GM23338 (cell line): Measurements from ENCODE around the gene DPP10. TPM values are rescaled to one million over a fixed set of nuclear protein-coding genes. Genes with fewer than 3 reads are reported as not detected.

ENCODE experiments used
- ATAC-seq: fragments of 200-7000 bp; cut with Tn5 transposase; 3 replicates; pipeline ENCODE4 v1.9.1; 2020
- DNase-seq: peaks from one replicate; pipeline ENCODE4 v3.0.0-alpha.2; 2015; ENCODE audit warnings: low spot score
- H2AFZ ChIP-seq: fragments of 200-600 bp; sonication (generic); 2 replicates; pipeline ENCODE4 v1.8.0; 2016; ENCODE audit warnings: antibody characterized with exemption, mild to moderate bottlenecking, moderate library complexity
- H3F3A ChIP-seq: fragments of 200-600 bp; sonication (generic); replicated peaks from 2 replicates; pipeline ENCODE4 v1.8.0; 2017; ENCODE audit warnings: antibody characterized with exemption, mixed run types, low read depth
- H3K27ac ChIP-seq: fragments of 200-600 bp; sonication (generic); 2 replicates; pipeline ENCODE4 v1.6.1; 2016; ENCODE audit warnings: low read depth
- H3K27me3 ChIP-seq: fragments of 200-600 bp; sonication (generic); 2 replicates; pipeline ENCODE4 v1.8.0; 2016; ENCODE audit warnings: mild to moderate bottlenecking, mixed run types, moderate library complexity; ENCODE audit not compliant: insufficient read depth
- H3K36me3 ChIP-seq: fragments of 200-600 bp; sonication (generic); 2 replicates; pipeline ENCODE4 v1.8.0; 2016; ENCODE audit warnings: mild to moderate bottlenecking; ENCODE audit not compliant: insufficient read depth
- H3K4me1 ChIP-seq: fragments of 200-600 bp; sonication (generic); 2 replicates; pipeline ENCODE4 v1.8.0; 2016; ENCODE audit warnings: mild to moderate bottlenecking, moderate library complexity; ENCODE audit not compliant: insufficient read depth
- H3K4me2 ChIP-seq: fragments of 200-600 bp; sonication (generic); 2 replicates; pipeline ENCODE4 v1.7.1; 2017; ENCODE audit warnings: mixed run types
- H3K4me3 ChIP-seq: fragments of 200-600 bp; sonication (generic); 2 replicates; pipeline ENCODE4 v1.6.1; 2016; ENCODE audit warnings: mixed run types
- H3K79me2 ChIP-seq: fragments of 200-600 bp; sonication (generic); replicated peaks from 2 replicates; pipeline ENCODE4 v1.8.0; 2017; ENCODE audit warnings: mild to moderate bottlenecking; ENCODE audit not compliant: insufficient read depth
- H3K9me2 ChIP-seq: fragments of 200-600 bp; sonication (generic); 2 replicates; pipeline ENCODE4 v1.8.0; 2017; ENCODE audit not compliant: insufficient read depth
- H4K20me1 ChIP-seq: fragments of 200-600 bp; sonication (generic); replicated peaks from 2 replicates; pipeline ENCODE4 v1.8.0; 2017; ENCODE audit warnings: mild to moderate bottlenecking; ENCODE audit not compliant: insufficient read depth
- H3K27ac Mint-ChIP-seq: 2 replicates; pipeline ENCODE4 v1.8.0; 2020; ENCODE audit warnings: inconsistent platforms, mild to moderate bottlenecking, moderate library complexity, mixed read lengths
- H3K27me3 Mint-ChIP-seq: 3 replicates; pipeline ENCODE4 v1.8.0; 2022; ENCODE audit warnings: low read depth, mild to moderate bottlenecking, moderate library complexity, mixed read lengths, inconsistent platforms; ENCODE audit not compliant: insufficient read depth, poor library complexity
- H3K36me3 Mint-ChIP-seq: 3 replicates; pipeline ENCODE4 v1.8.0; 2021; ENCODE audit warnings: low read depth, mild to moderate bottlenecking, inconsistent platforms, moderate library complexity, mixed read lengths
- H3K4me1 Mint-ChIP-seq: 3 replicates; pipeline ENCODE4 v1.8.0; 2020; ENCODE audit warnings: mild to moderate bottlenecking, inconsistent platforms, mixed read lengths
- H3K4me3 Mint-ChIP-seq: 3 replicates; pipeline ENCODE4 v1.8.0; 2021; ENCODE audit warnings: moderate library complexity, mild to moderate bottlenecking, inconsistent platforms, mixed read lengths
- H3K9me3 Mint-ChIP-seq: 3 replicates; pipeline ENCODE4 v1.8.0; 2020; ENCODE audit warnings: moderate library complexity, mild to moderate bottlenecking, inconsistent platforms, mixed read lengths
- CREB1 ChIP-seq: fragments of 250-450 bp; sonication (Bioruptor Pico); IDR thresholded peaks from 2 replicates; pipeline ENCODE4 v1.5.0; 2020; ENCODE audit warnings: low read depth, mild to moderate bottlenecking, moderate library complexity
- EZH2 ChIP-seq: fragments of 200-600 bp; sonication (generic); IDR thresholded peaks from one replicate; pipeline ENCODE4 v1.8.0; 2017; ENCODE audit warnings: antibody characterized with exemption, mild to moderate bottlenecking, low read depth; ENCODE audit not compliant: unreplicated experiment
- JUNB ChIP-seq: IDR thresholded peaks from one replicate; pipeline ENCODE4 v1.6.1; 2016; ENCODE audit warnings: antibody characterized with exemption; ENCODE audit not compliant: unreplicated experiment
- NANOG ChIP-seq: IDR thresholded peaks from 2 replicates; pipeline ENCODE4 v1.6.1; 2016; ENCODE audit warnings: antibody characterized with exemption, borderline replicate concordance
- POLR2AphosphoS5 ChIP-seq: IDR thresholded peaks from 2 replicates; pipeline ENCODE4 v1.6.1; 2016; ENCODE audit warnings: antibody characterized with exemption, low read depth
- ZNF114 ChIP-seq: fragments of 250-450 bp; sonication (Bioruptor Pico); IDR thresholded peaks from 2 replicates; pipeline ENCODE4 v1.5.0; 2020; ENCODE audit warnings: mild to moderate bottlenecking, moderate library complexity
- ZNF331 ChIP-seq: fragments of 250-450 bp; sonication (Bioruptor Pico); IDR thresholded peaks from 2 replicates; pipeline ENCODE4 v1.5.0; 2020; ENCODE audit warnings: low read depth, mild to moderate bottlenecking, moderate library complexity
- ZNF462 ChIP-seq: fragments of 250-450 bp; sonication (Bioruptor Pico); IDR thresholded peaks from 2 replicates; pipeline ENCODE4 v1.5.0; 2020; ENCODE audit warnings: mild to moderate bottlenecking, moderate library complexity
- polyA plus RNA-seq: library from polyadenylated mRNA; unstranded; fragments of >200 nt; fragmentation: Nextera tagmentation; extraction: Ambion mirVana; gene quantifications from 2 replicates; pipeline ENCODE4 v1.2.1, GENCODE V29; 2016
- total RNA-seq: library from RNA; depleted of rRNA; stranded (reverse); fragments of >200 nt; shearing (Covaris generic); gene quantifications from 2 replicates; pipeline ENCODE4 v1.2.3, GENCODE V29; 2014
- TF ChIP-seq, protein P1 (sequence below): IDR thresholded peaks from 2 replicates; pipeline ENCODE4 v1.6.1; 2016; ENCODE audit warnings: antibody characterized with exemption

The DPP10 gene
- total and polyA plus RNA-seq, 2 experiments from 2014 or later: 3.6 to 14.8 TPM

DNA sequence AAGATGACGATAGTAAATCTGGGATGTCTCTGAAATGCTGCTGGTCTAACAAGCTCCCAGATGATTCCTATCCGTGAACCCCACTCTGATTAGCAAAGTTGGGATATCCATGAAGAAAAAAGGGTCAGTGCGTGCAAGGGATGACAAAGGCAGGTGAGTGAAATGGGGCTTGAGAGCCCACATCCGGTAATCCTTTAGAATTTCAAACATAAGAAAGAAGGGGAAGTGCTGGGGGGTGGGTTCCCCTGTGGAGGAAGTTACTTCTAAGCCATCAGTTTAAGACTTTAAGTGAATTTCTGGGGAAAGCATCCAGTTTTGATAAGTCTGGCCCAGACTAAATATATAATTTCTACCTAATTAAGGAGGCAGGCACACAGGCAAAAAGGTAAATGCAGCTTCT, 209.5 kb downstream of the DPP10 start:
- no peaks in the 10 kb centered on the region for H3K36me3 ChIP-seq
- 0 out of 2 replicates have a peak, but pooled peaks cover 11% of the 10 kb centered on the region for H3K9me2 ChIP-seq
- DNase-seq (peak; percentile 43), ATAC-seq (peak; percentile 50)
- H2AFZ ChIP-seq: no peak overlapping the region
- Mint-ChIP-seq H3K27me3 (no peaks in the 10 kb centered on the region), H3K9me3 (peaks cover 17% of the 10 kb centered on the region; the same call in 2 of the 3 replicates), H3K4me3 (no peak overlapping the region), H3K27ac (no peak overlapping the region), H3K36me3 (no peaks in the 10 kb centered on the region; the same call in 2 of the 3 replicates), H3K4me1 (peaks cover 20% of the 10 kb centered on the region)
- H3K4me1 ChIP-seq: peaks cover 16% of the 10 kb centered on the region; the same call in 1 of the 2 replicates
- TF ChIP-seq ZNF331 (CRISPR knock-in tag) (no peak), NANOG (peak; percentile 26; the same call in 1 of the 2 replicates)
- TF ChIP-seq, protein P1, sequence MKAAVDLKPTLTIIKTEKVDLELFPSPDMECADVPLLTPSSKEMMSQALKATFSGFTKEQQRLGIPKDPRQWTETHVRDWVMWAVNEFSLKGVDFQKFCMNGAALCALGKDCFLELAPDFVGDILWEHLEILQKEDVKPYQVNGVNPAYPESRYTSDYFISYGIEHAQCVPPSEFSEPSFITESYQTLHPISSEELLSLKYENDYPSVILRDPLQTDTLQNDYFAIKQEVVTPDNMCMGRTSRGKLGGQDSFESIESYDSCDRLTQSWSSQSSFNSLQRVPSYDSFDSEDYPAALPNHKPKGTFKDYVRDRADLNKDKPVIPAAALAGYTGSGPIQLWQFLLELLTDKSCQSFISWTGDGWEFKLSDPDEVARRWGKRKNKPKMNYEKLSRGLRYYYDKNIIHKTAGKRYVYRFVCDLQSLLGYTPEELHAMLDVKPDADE: 0 out of 2 replicates have a peak, but pooled peaks have one; percentile 31
- no peaks in the 10 kb centered on the region for H3K27me3 ChIP-seq
- H3K79me2 ChIP-seq: no peaks in the 10 kb centered on the region
- H3K4me2 ChIP-seq: peak overlapping the region; percentile 46; the same call in 1 of the 2 replicates
- no peak overlapping the region for H3K27ac ChIP-seq
- peak overlapping the region; percentile 13; the same call in 1 of the 2 replicates for H3K4me3 ChIP-seq
- no peaks in the 10 kb centered on the region for H4K20me1 ChIP-seq
- no peaks in the 10 kb centered on the region for H3F3A ChIP-seq

DNA sequence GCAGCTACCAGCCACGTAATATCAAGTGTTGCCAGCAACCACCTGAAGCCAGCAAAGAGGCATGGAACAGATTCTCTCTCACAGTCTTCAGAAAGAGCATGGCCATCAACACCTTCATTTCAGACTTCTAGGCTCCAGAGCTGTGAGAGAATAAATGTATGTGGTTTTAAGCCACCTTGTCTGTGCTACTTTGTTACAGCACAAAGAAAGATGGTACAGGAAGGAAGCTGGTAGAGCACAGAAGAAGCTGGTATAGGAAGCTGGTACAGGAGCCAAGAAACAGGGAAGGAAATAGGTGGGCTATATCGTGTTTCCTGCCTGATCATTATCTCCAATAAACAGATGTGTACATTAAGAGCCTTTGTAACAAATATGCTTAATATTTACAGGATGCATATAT, 217.4 kb downstream of the DPP10 start:
- Mint-ChIP-seq H3K4me1 (peaks cover 4% of the 10 kb centered on the region; the same call in 2 of the 3 replicates), H3K27me3 (peaks cover 3% of the 10 kb centered on the region), H3K36me3 (no peaks in the 10 kb centered on the region), H3K9me3 (no peaks in the 10 kb centered on the region; the same call in none of the 3 replicates), H3K27ac (no peak overlapping the region), H3K4me3 (no peak overlapping the region)
- ATAC-seq (no peak), DNase-seq (no peak)
- H2AFZ ChIP-seq: no peak overlapping the region
- no peak overlapping the region for H3K4me2 ChIP-seq
- H3K4me3 ChIP-seq: no peak overlapping the region
- H3K27ac ChIP-seq: no peak overlapping the region
- H3K79me2 ChIP-seq: no peaks in the 10 kb centered on the region
- no peaks in the 10 kb centered on the region; the same call in 1 of the 2 replicates for H3K27me3 ChIP-seq
- no peaks in the 10 kb centered on the region for H4K20me1 ChIP-seq
- H3K9me2 ChIP-seq: no peaks in the 10 kb centered on the region
- no peaks in the 10 kb centered on the region for H3K36me3 ChIP-seq
- H3K4me1 ChIP-seq: no peaks in the 10 kb centered on the region
- H3F3A ChIP-seq: no peaks in the 10 kb centered on the region
- TF ChIP-seq POLR2AphosphoS5 (no peak), EZH2 (no peak), NANOG (no peak), CREB1 (no peak), ZNF114 (CRISPR knock-in tag) (no peak), JUNB (no peak), ZNF462 (CRISPR knock-in tag) (no peak)
- TF ChIP-seq, protein P1: no peak
